PC-9 (cell line): ENCODE data around the gene KCNE4.

ENCODE experiments used
- CTCF ChIP-seq: fragments of 200-600 bp; sonication (generic); conservative IDR thresholded peaks from 2 replicates; pipeline ENCODE4 v1.6.1; 2017; ENCODE audit warnings: mixed run types, antibody characterized with exemption, mild to moderate bottlenecking, moderate library complexity
- EZH2 ChIP-seq: fragments of 200-600 bp; sonication (generic); IDR thresholded peaks from 2 replicates; pipeline ENCODE4 v1.8.0; 2017; ENCODE audit warnings: antibody characterized with exemption, low read depth

GRCh38 chr2:223050900-223051504 lies 988 bp upstream of the KCNE4 start:
- TF ChIP-seq CTCF, result no peak
- no peak for TF ChIP-seq EZH2
